SK-N-SH (cell line): ENCODE measurements around the gene ZNF225. TPM values are rescaled to one million over a fixed set of nuclear protein-coding genes. Genes with fewer than 3 reads are reported as not detected.

Experiments
- CTCF ChIA-PET: fragments of 300-600, 350-600 bp; formaldehyde crosslinking; extraction: SDS; loops from one replicate; lab custom pipeline; 2021; lab: Yijun Ruan, JAX
- POLR2A ChIA-PET: fragments of 350-600 bp; sonication (Branson Sonifier 250); formaldehyde crosslinking; extraction: SDS; loops from one replicate; lab custom pipeline; 2020; ENCODE audit warnings: antibody characterized with exemption, inconsistent platforms; lab: Yijun Ruan, JAX
- DNase-seq: peaks from one replicate; pipeline ENCODE4 v3.0.0; 2012
- H2AFZ ChIP-seq: fragments of 200-600 bp; sonication (generic); 2 replicates; pipeline ENCODE4 v1.8.1; 2016; ENCODE audit warnings: antibody characterized with exemption, mild to moderate bottlenecking, low read depth
- H3F3A ChIP-seq: fragments of 200-600 bp; sonication (generic); replicated peaks from 2 replicates; pipeline ENCODE3; 2016; ENCODE audit warnings: antibody characterized with exemption, mild to moderate bottlenecking; ENCODE audit not compliant: insufficient read depth
- H3K27ac ChIP-seq, 2 experiments: fragments of 200-500 bp in 1 of 2; fragments of 200-600 bp in 1 of 2; sonication (Bioruptor generic) in 1 of 2; sonication (generic), shearing (Covaris generic) in 1 of 2; 2 replicates each; pipeline versions ENCODE4 v1.5.1 to v1.6.1; 2014 to 2016; ENCODE audit warnings: low read depth in 2 of 2, inconsistent platforms in 1 of 2, low read length in 1 of 2, mild to moderate bottlenecking in 1 of 2, mixed read lengths in 1 of 2
- H3K27me3 ChIP-seq: fragments of 200-600 bp; sonication (generic), shearing (Covaris generic); 2 replicates; pipeline ENCODE4 v1.6.1; 2016; ENCODE audit warnings: mixed run types; ENCODE audit not compliant: insufficient read depth
- H3K36me3 ChIP-seq, 2 experiments: fragments of 200-500 bp in 1 of 2; fragments of 200-600 bp in 1 of 2; sonication (Bioruptor generic) in 1 of 2; sonication (generic) in 1 of 2; replicated peaks in 1 of 2; 2 replicates each; pipeline versions ENCODE3 to v1.5.1; 2014 to 2016; ENCODE audit warnings: low read length in 1 of 2, mild to moderate bottlenecking in 1 of 2; ENCODE audit not compliant: insufficient read depth in 2 of 2, control insufficient read depth in 1 of 2
- H3K4me1 ChIP-seq, 2 experiments: fragments of 200-500 bp in 1 of 2; fragments of 200-600 bp in 1 of 2; sonication (Bioruptor generic) in 1 of 2; sonication (generic), shearing (Covaris generic) in 1 of 2; 2 replicates each; pipeline versions ENCODE4 v1.5.1 to v1.6.1; 2014 to 2016; ENCODE audit warnings: low read depth in 1 of 2, low read length in 1 of 2, mixed run types in 1 of 2; ENCODE audit not compliant: insufficient read depth in 2 of 2, control insufficient read depth in 1 of 2
- H3K4me2 ChIP-seq: fragments of 200-600 bp; sonication (generic), shearing (Covaris generic); 2 replicates; pipeline ENCODE4 v1.6.1; 2017; ENCODE audit warnings: mixed run types
- H3K4me3 ChIP-seq, 2 experiments: fragments of 200-500 bp in 1 of 2; fragments of 200-600 bp in 1 of 2; sonication (Bioruptor generic) in 1 of 2; sonication (generic), shearing (Covaris generic) in 1 of 2; 2 replicates each; pipeline versions ENCODE4 v1.5.1 to v1.8.1; 2014 to 2016; ENCODE audit warnings: low read depth in 2 of 2, inconsistent platforms in 1 of 2, low read length in 1 of 2, mild to moderate bottlenecking in 1 of 2, mixed read lengths in 1 of 2, moderate library complexity in 1 of 2
- H3K79me2 ChIP-seq: fragments of 200-600 bp; sonication (generic); 2 replicates; pipeline ENCODE4 v1.8.1; 2017; ENCODE audit warnings: mild to moderate bottlenecking; ENCODE audit not compliant: insufficient read depth
- H3K9ac ChIP-seq: fragments of 200-600 bp; sonication (generic); 2 replicates; pipeline ENCODE4 v1.6.1; 2017; ENCODE audit warnings: mixed run types
- H3K9me2 ChIP-seq: fragments of 200-600 bp; sonication (generic); 2 replicates; pipeline ENCODE4 v1.6.1; 2017; ENCODE audit warnings: mixed run types
- H3K9me3 ChIP-seq: fragments of 200-600 bp; sonication (generic); 2 replicates; pipeline ENCODE4 v1.6.1; 2017; ENCODE audit warnings: mixed run types, mild to moderate bottlenecking, moderate library complexity
- H4K20me1 ChIP-seq: fragments of 200-600 bp; sonication (generic); 2 replicates; pipeline ENCODE4 v1.6.1; 2017; ENCODE audit warnings: mild to moderate bottlenecking, mixed run types; ENCODE audit not compliant: insufficient read depth
- CHD2 ChIP-seq: fragments of 150-350 bp; IDR thresholded peaks from 2 replicates; pipeline ENCODE4 v1.6.1; 2018; ENCODE audit warnings: low read length; ENCODE audit not compliant: partially characterized antibody
- ELF1 ChIP-seq: IDR thresholded peaks from 2 replicates; pipeline ENCODE4 v1.4.0; 2012
- EZH2phosphoT487 ChIP-seq: fragments of 200-600 bp; sonication (generic); IDR thresholded peaks from 2 replicates; pipeline ENCODE4 v1.6.1; 2017; ENCODE audit warnings: low read depth, mixed run types, mild to moderate bottlenecking, antibody characterized with exemption, moderate library complexity, borderline replicate concordance
- FOSL2 ChIP-seq: IDR thresholded peaks from 2 replicates; pipeline ENCODE4 v1.4.0; 2012; ENCODE audit warnings: low read depth, mild to moderate bottlenecking, moderate library complexity, borderline replicate concordance
- FOXJ3 ChIP-seq: sonication (generic); formaldehyde crosslinking; IDR thresholded peaks from 2 replicates; pipeline ENCODE4 v1.5.1; 2020; ENCODE audit warnings: mild to moderate bottlenecking, missing genetic modification reagents
- GABPA ChIP-seq: IDR thresholded peaks from 2 replicates; pipeline ENCODE4 v1.4.0; 2012; ENCODE audit warnings: low read depth, mild to moderate bottlenecking
- GATA2 ChIP-seq: sonication (generic); formaldehyde crosslinking; IDR thresholded peaks from 2 replicates; pipeline ENCODE4 v1.5.0; 2020; ENCODE audit warnings: mild to moderate bottlenecking, missing genetic modification reagents
- MEF2A ChIP-seq: IDR thresholded peaks from 2 replicates; pipeline ENCODE4 v1.4.0; 2012; ENCODE audit warnings: low read depth, borderline replicate concordance
- NFIC ChIP-seq: IDR thresholded peaks from 2 replicates; pipeline ENCODE4 v1.4.0; 2012; ENCODE audit warnings: borderline replicate concordance
- NRF1 ChIP-seq: IDR thresholded peaks from 2 replicates; pipeline ENCODE4 v1.6.1; 2012; ENCODE audit warnings: low read depth, mild to moderate bottlenecking, low read length
- PBX3 ChIP-seq: IDR thresholded peaks from 2 replicates; pipeline ENCODE4; 2012
- POLR2AphosphoS5 ChIP-seq: IDR thresholded peaks from 2 replicates; pipeline ENCODE4 v1.6.1; 2012; ENCODE audit warnings: low read depth, low read length
- RFX5 ChIP-seq: IDR thresholded peaks from 2 replicates; pipeline ENCODE4 v1.6.1; 2012; ENCODE audit warnings: mild to moderate bottlenecking, improper control_type of control experiment, low read length
- RXRA ChIP-seq: IDR thresholded peaks from 2 replicates; pipeline ENCODE4 v1.4.0; 2012; ENCODE audit warnings: low read depth, mild to moderate bottlenecking, borderline replicate concordance
- TAF1 ChIP-seq: IDR thresholded peaks from 2 replicates; pipeline ENCODE4 v1.6.1; 2012; ENCODE audit warnings: low read depth, mild to moderate bottlenecking, low read length, moderate library complexity, borderline replicate concordance
- TCF12 ChIP-seq: IDR thresholded peaks from 2 replicates; pipeline ENCODE4 v1.4.0; 2012
- YY1 ChIP-seq: IDR thresholded peaks from 2 replicates; pipeline ENCODE4 v1.4.0; 2012; ENCODE audit warnings: low read depth, mild to moderate bottlenecking
- ZBTB33 ChIP-seq: IDR thresholded peaks from 2 replicates; pipeline ENCODE4 v1.4.0; 2012; ENCODE audit warnings: low read depth, borderline replicate concordance
- WGBS: methylation state at CpG from one replicate; pipeline ENCODE4 v1.1.6; 2017; ENCODE audit warnings: low lambda C conversion rate; 5-methylcytosine and 5-hydroxymethylcytosine counted together
- polyA plus RNA-seq, 3 experiments: library from polyadenylated mRNA; depleted of rRNA; stranded (reverse); fragments of >200 nt; gene quantifications; 2 replicates each; pipeline ENCODE4 v1.2.3, GENCODE V29; 2012
- TF ChIP-seq, protein P1 (sequence below): IDR thresholded peaks from 2 replicates; pipeline ENCODE4 v1.4.0; 2012; ENCODE audit warnings: low read depth, borderline replicate concordance
- TF ChIP-seq, protein P2 (sequence below): fragments of 150-350 bp; IDR thresholded peaks from 2 replicates; pipeline ENCODE4 v1.6.1; 2017; ENCODE audit warnings: antibody characterized with exemption, low read length, low read depth, borderline replicate concordance
- TF ChIP-seq, protein P3 (sequence below): IDR thresholded peaks from 2 replicates; pipeline ENCODE4 v1.4.0; 2012; ENCODE audit warnings: low read depth

ZNF225 gene
- polyA plus RNA-seq (2012; rRNA removed): 1.2 and 1.3 TPM in 2 replicates
- polyA plus RNA-seq (2012; cell fraction: cytosol; rRNA removed): 1.5 and 1.6 TPM in 2 replicates
- polyA plus RNA-seq (2012; cell fraction: nucleus; rRNA removed): 1.6 and 4.1 TPM in 2 replicates

- Histone ChIP-seq H2AFZ (peak within 1 kb of the TSS; percentile 96), H3K4me1 (peaks cover 0 to 7% of the 10 kb centered on the region in 2 experiments; a peak in 1 of 4 replicates), H3K4me2 (peak within 1 kb of the TSS; percentile 82), H3K9me2 (no peaks in the 10 kb centered on the region), H3K79me2 (peaks cover 13% of the 10 kb centered on the region), H3F3A (no peaks in the 10 kb centered on the region), H3K9me3 (no peaks in the 10 kb centered on the region), H3K27me3 (no peaks in the 10 kb centered on the region), H3K36me3 (peaks cover 29% of the 10 kb centered on the region in 2 experiments), H3K27ac (peak within 1 kb of the TSS; percentile 50 to 90; a peak in 3 of 4 replicates), H4K20me1 (no peaks in the 10 kb centered on the region), H3K4me3 (peak within 1 kb of the TSS; percentile 80 to 96), H3K9ac (peak within 1 kb of the TSS; percentile 74)
- 2% methylated on average over 22 of the region's 44 CpGs for whole genome bisulfite sequencing
- ChIA-PET POLR2A (interaction anchor here (1.0 to 2.0 kb wide), 3 partner anchors 19 to 99 kb away, joined by 3 to 12 read pairs (median 7); partner anchors contain the start of genes ZNF224, ZNF226 and ZNF227), CTCF (interaction anchor here (0.9 to 1.6 kb wide), 3 partner anchors 41 to 111 kb away, joined by 3 to 5 read pairs (median 3); partner anchors contain the start of genes ZNF226, ZNF230 and ZNF284)
- TF ChIP-seq, protein P1, sequence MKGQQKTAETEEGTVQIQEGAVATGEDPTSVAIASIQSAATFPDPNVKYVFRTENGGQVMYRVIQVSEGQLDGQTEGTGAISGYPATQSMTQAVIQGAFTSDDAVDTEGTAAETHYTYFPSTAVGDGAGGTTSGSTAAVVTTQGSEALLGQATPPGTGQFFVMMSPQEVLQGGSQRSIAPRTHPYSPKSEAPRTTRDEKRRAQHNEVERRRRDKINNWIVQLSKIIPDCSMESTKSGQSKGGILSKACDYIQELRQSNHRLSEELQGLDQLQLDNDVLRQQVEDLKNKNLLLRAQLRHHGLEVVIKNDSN: peak; percentile 51; the same call in 1 of the 2 replicates
- TF ChIP-seq, protein P2, sequence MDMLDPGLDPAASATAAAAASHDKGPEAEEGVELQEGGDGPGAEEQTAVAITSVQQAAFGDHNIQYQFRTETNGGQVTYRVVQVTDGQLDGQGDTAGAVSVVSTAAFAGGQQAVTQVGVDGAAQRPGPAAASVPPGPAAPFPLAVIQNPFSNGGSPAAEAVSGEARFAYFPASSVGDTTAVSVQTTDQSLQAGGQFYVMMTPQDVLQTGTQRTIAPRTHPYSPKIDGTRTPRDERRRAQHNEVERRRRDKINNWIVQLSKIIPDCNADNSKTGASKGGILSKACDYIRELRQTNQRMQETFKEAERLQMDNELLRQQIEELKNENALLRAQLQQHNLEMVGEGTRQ: no peak
- TF ChIP-seq TAF1 (peak; percentile 36; the same call in 1 of the 2 replicates), RFX5 (no peak), MEF2A (no peak), EZH2phosphoT487 (no peak), YY1 (peak; percentile 69; the same call in 1 of the 2 replicates), ZBTB33 (peak; percentile 61; the same call in 1 of the 2 replicates), ELF1 (peak; percentile 88), PBX3 (peak; percentile 41), CHD2 (peak; percentile 96), GABPA (peak; percentile 88), FOSL2 (no peak), RXRA (peak; percentile 54; the same call in 1 of the 2 replicates), NFIC (peak; percentile 71), POLR2AphosphoS5 (peak; percentile 67), TCF12 (peak; percentile 39; the same call in 1 of the 2 replicates), NRF1 (0 out of 2 replicates have a peak, but pooled peaks have one; percentile 43), FOXJ3 (CRISPR knock-in tag) (no peak), GATA2 (no peak)
- TF ChIP-seq, protein P3, sequence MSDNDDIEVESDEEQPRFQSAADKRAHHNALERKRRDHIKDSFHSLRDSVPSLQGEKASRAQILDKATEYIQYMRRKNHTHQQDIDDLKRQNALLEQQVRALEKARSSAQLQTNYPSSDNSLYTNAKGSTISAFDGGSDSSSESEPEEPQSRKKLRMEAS: peak; percentile 36; the same call in 1 of the 2 replicates
- peak; percentile 88 for DNase-seq
These were observed at the start of gene ZNF225 for GRCh38 chr19:44113138-44113783. Gene ZNF225, plus strand, starts transcription at chr19:44113399. Its CDS starts 2,429 bp downstream, at chr19:44115828.
